WERI-Rb-1 (cell line): ENCODE data around the gene KLHL8.

Experiments used
- DNase-seq: peaks from one replicate; pipeline ENCODE4 v3.0.0-alpha.2; 2020
- H3K27ac ChIP-seq: fragments of 250-450 bp; sonication (Bioruptor Pico); 2 replicates; pipeline ENCODE4 v1.5.1; 2020; ENCODE audit warnings: mild to moderate bottlenecking, moderate library complexity
- H3K27me3 ChIP-seq: fragments of 250-450 bp; sonication (Bioruptor Pico); 2 replicates; pipeline ENCODE4 v1.5.1; 2021; ENCODE audit warnings: mild to moderate bottlenecking, low read depth, moderate library complexity; ENCODE audit not compliant: insufficient read depth, severe bottlenecking
- H3K36me3 ChIP-seq: fragments of 250-450 bp; sonication (Bioruptor Pico); 2 replicates; pipeline ENCODE4 v1.5.1; 2020; ENCODE audit warnings: mild to moderate bottlenecking, moderate library complexity
- H3K4me3 ChIP-seq: 2 replicates; pipeline ENCODE4 v1.5.1; 2011; ENCODE audit warnings: low read depth, mild to moderate bottlenecking, control low read depth, low read length
- H3K9me3 ChIP-seq: fragments of 250-450 bp; sonication (Bioruptor Pico); 2 replicates; pipeline ENCODE4 v1.5.1; 2021; ENCODE audit warnings: mild to moderate bottlenecking, moderate library complexity; ENCODE audit not compliant: severe bottlenecking
- TF ChIP-seq, protein P1 (sequence below): IDR thresholded peaks from 2 replicates; pipeline ENCODE4 v1.5.1; 2011; ENCODE audit warnings: low read depth, mild to moderate bottlenecking, control low read depth, inconsistent platforms, low read length

KLHL8 gene

DNA sequence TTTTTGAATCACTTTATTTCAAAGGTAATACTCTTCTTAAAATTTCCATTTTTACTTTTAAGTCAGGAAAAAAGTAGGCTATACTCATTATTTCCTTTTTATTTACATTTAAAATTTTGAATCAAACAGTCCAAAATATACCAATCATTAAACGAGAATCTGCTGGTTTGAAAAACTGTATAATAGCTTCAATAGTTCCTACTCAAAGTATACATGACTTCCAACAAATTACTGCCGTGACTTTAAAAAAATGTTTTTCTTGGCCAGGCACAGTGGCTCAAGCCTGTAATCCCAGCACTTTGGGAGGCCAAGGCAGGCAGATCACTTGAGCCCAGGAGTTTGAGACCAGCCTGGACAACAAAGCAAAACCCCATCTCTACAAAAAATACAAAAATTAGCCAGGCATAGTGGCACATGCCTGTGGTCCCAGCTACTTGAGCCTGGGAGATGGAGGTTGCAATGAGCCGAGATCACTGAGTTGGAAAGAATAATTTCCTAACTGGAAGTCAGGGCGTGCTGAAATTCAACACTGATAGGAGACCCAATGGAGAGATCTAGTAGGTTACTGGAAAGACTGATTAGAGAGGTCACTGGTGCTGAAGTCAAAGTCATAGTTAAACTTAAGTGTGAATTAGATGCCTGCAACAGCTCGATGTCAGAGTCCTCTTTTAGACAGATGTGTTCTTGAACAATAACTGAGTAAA is 9.0 kb downstream of the KLHL8 start:
- Histone ChIP-seq H3K4me3 (no peak overlapping the region), H3K36me3 (peaks cover 5% of the 10 kb centered on the region; the same call in 1 of the 2 replicates), H3K27ac (no peak overlapping the region), H3K27me3 (no peaks in the 10 kb centered on the region), H3K9me3 (no peaks in the 10 kb centered on the region)
- no peak for DNase-seq
- TF ChIP-seq, protein P1, sequence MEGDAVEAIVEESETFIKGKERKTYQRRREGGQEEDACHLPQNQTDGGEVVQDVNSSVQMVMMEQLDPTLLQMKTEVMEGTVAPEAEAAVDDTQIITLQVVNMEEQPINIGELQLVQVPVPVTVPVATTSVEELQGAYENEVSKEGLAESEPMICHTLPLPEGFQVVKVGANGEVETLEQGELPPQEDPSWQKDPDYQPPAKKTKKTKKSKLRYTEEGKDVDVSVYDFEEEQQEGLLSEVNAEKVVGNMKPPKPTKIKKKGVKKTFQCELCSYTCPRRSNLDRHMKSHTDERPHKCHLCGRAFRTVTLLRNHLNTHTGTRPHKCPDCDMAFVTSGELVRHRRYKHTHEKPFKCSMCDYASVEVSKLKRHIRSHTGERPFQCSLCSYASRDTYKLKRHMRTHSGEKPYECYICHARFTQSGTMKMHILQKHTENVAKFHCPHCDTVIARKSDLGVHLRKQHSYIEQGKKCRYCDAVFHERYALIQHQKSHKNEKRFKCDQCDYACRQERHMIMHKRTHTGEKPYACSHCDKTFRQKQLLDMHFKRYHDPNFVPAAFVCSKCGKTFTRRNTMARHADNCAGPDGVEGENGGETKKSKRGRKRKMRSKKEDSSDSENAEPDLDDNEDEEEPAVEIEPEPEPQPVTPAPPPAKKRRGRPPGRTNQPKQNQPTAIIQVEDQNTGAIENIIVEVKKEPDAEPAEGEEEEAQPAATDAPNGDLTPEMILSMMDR = no peak

DNA sequence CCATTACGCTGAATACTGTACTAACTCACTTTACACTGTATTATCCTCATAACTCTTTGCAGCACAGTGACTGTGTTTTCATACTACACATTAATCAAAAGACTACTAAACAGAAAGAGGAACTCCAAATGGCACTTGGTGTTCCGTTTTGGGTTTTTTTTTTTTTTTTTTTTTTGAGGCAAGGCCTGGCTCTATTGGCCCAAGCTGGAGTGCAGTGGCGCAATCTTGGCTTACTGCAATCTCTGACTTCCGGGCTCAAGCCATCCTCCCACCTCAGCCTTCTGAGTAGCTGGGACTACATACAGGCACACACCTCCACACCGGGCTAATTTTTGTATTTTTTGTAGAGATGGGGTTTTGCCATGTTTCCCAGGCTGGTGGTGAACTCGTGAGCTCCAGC is 10.7 kb downstream of the KLHL8 start:
- H3K4me3 ChIP-seq = no peak overlapping the region
- TF ChIP-seq, protein P1 = no peak
- H3K27ac ChIP-seq = no peak overlapping the region
- no peaks in the 10 kb centered on the region for H3K9me3 ChIP-seq
- peaks cover 5% of the 10 kb centered on the region; the same call in 1 of the 2 replicates for H3K36me3 ChIP-seq
- DNase-seq = no peak
- no peaks in the 10 kb centered on the region for H3K27me3 ChIP-seq

DNA sequence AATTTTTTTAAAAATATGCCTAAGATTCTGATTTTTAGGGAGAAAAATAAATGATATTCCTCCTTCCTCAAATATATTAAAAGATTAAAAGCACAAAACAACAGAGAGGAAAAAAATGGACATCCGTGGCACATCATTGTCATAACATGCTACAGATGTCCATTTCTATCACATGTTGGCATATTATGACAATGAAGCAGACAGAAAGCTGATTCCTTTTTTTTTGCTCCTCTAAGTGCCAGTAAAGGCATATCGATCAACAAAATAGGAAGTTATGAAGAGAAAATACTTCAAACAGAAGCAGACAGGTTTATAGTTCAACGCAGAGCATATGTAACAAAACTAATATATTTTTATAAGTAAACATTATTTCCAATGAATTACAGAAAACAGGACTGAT is 11.2 kb downstream of the KLHL8 start:
- H3K27ac ChIP-seq = no peak overlapping the region
- DNase-seq = no peak
- TF ChIP-seq, protein P1 = no peak
- H3K27me3 ChIP-seq = no peaks in the 10 kb centered on the region
- H3K9me3 ChIP-seq = no peaks in the 10 kb centered on the region
- H3K36me3 ChIP-seq = peaks cover 5% of the 10 kb centered on the region; the same call in 1 of the 2 replicates
- H3K4me3 ChIP-seq = no peak overlapping the region

DNA sequence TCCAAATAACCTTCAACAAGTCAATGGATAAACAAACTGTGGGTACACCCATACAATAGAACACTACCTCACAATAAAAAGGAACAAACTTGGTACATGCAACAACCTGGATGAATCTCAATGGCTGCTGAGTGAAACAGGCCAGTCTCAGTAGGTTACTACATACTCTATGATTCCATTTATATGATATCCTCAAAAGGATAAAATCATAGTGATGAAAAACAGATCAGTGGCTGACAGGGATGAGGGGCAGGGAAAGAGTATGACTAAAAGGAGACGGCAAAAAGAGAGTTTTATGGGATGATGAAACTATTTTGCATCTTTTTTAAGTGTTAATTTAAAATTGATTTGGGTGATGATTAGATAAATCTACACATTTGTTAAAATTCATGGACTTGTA is 15.9 kb downstream of the KLHL8 start:
- Histone ChIP-seq H3K9me3 (no peaks in the 10 kb centered on the region), H3K27me3 (no peaks in the 10 kb centered on the region), H3K27ac (no peak overlapping the region), H3K36me3 (peaks cover 5% of the 10 kb centered on the region; the same call in 1 of the 2 replicates), H3K4me3 (no peak overlapping the region)
- TF ChIP-seq, protein P1 = no peak
- DNase-seq = no peak

DNA sequence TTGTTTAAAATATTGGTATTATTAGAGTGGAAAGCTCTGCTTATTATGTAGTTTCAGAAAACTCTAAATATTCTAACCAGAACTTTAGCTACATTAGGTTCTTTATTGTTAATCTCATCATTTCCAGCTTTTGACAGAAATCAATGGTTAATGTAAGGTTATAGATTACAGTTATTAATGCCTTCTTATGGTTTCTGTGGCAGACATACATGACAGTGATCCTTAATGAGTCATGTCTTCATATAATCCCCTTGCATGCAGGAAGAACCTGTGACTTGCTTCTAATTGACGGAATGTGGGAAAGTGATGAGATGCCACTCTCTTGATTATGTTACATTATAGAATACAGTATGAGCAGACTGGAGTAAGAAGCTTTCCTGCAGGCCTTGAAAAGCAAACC is 23.5 kb downstream of the KLHL8 start:
- Histone ChIP-seq H3K27ac (no peak overlapping the region), H3K4me3 (no peak overlapping the region), H3K36me3 (no peaks in the 10 kb centered on the region), H3K9me3 (no peaks in the 10 kb centered on the region), H3K27me3 (no peaks in the 10 kb centered on the region)
- DNase-seq = no peak
- TF ChIP-seq, protein P1 = no peak

DNA sequence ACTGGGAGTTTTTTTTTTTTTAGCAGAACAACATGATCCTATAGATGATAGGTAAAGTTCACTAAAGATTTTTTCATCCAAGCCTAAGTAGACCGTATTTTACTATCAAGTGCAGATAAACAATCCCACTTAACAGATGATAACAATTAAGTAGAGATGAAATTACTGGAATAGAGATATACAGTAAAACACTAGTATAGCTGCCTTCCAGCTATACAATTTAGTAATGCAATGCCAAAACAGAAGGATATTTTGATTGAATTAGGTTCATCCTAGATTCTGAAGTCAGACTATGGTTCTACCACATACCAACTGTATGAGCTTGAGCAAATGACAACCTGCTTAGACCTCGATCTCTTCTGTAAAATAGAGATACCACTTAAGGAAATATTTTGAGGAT is 24.3 kb downstream of the KLHL8 start:
- Histone ChIP-seq H3K9me3 (no peaks in the 10 kb centered on the region), H3K36me3 (no peaks in the 10 kb centered on the region), H3K4me3 (no peak overlapping the region), H3K27me3 (no peaks in the 10 kb centered on the region), H3K27ac (no peak overlapping the region)
- no peak for DNase-seq
- TF ChIP-seq, protein P1 = no peak
